ENCODE data around the gene GPR176.

Gene GPR176

GRCh38 chr15:39786447-39787056 lies 133.5 kb downstream of the GPR176 start:
- peak; percentile 62 for TF ChIP-seq CTCF (IDR thresholded peaks at IDR 0.05; ENCODE audit: low read depth, low read length, missing control alignments)
- Histone ChIP-seq H3K27ac (no peak overlapping the region), H3K36me3 (replicated peaks) (no peaks in the 10 kb centered on the region), H3K4me3 (ENCODE audit: low read depth, low read length) (no peak overlapping the region), H3K27me3 (replicated peaks) (no peaks in the 10 kb centered on the region)
- no peak for DNase-seq
- in situ Hi-C loops (cut with HindIII; ENCODE audit: low pct_ligation_motif_present, low sequenced_read_pairs) = no loop called here

GRCh38 chr15:39785841-39786240 lies 134.2 kb downstream of the GPR176 start:
- no peak for DNase-seq
- Histone ChIP-seq H3K36me3 (replicated peaks) (no peaks in the 10 kb centered on the region), H3K27ac (no peak overlapping the region), H3K27me3 (replicated peaks) (no peaks in the 10 kb centered on the region), H3K4me3 (ENCODE audit: low read depth, low read length) (no peak overlapping the region)
- in situ Hi-C loops (cut with HindIII; ENCODE audit: low pct_ligation_motif_present, low sequenced_read_pairs) = no loop called here
- TF ChIP-seq CTCF (IDR thresholded peaks at IDR 0.05; ENCODE audit: low read depth, low read length, missing control alignments) = no peak

- TF ChIP-seq CTCF (IDR thresholded peaks at IDR 0.05; ENCODE audit: low read depth, low read length, missing control alignments) = no peak
- DNase-seq = no peak
- Histone ChIP-seq H3K27ac (no peak overlapping the region), H3K4me3 (ENCODE audit: low read depth, low read length) (no peak overlapping the region), H3K36me3 (replicated peaks) (no peaks in the 10 kb centered on the region), H3K27me3 (replicated peaks) (no peaks in the 10 kb centered on the region)
- in situ Hi-C loops (cut with HindIII; ENCODE audit: low pct_ligation_motif_present, low sequenced_read_pairs) = no loop called here
Observed at GRCh38 chr15:39785139-39785538, 134.9 kb downstream of the GPR176 start.

- no peaks in the 10 kb centered on the region for H3K36me3 ChIP-seq (replicated peaks)
- TF ChIP-seq CTCF (IDR thresholded peaks at IDR 0.05; ENCODE audit: low read depth, low read length, missing control alignments) = no peak
- H3K4me3 ChIP-seq (ENCODE audit: low read depth, low read length) = no peak overlapping the region
- H3K27me3 ChIP-seq (replicated peaks) = no peaks in the 10 kb centered on the region
- in situ Hi-C loops (cut with HindIII; ENCODE audit: low pct_ligation_motif_present, low sequenced_read_pairs) = no loop called here
- DNase-seq = no peak
- H3K27ac ChIP-seq = no peak overlapping the region
Observed at GRCh38 chr15:39784638-39785037, 135.4 kb downstream of the GPR176 start.

GRCh38 chr15:39784125-39784524 lies 135.9 kb downstream of the GPR176 start:
- no peak overlapping the region for H3K27ac ChIP-seq
- in situ Hi-C loops (cut with HindIII; ENCODE audit: low pct_ligation_motif_present, low sequenced_read_pairs) = no loop called here
- peak; percentile 28 for DNase-seq
- H3K27me3 ChIP-seq (replicated peaks) = no peaks in the 10 kb centered on the region
- no peak for TF ChIP-seq CTCF (IDR thresholded peaks at IDR 0.05; ENCODE audit: low read depth, low read length, missing control alignments)
- no peaks in the 10 kb centered on the region for H3K36me3 ChIP-seq (replicated peaks)
- no peak overlapping the region for H3K4me3 ChIP-seq (ENCODE audit: low read depth, low read length)

- in situ Hi-C loops (cut with HindIII; ENCODE audit: low pct_ligation_motif_present, low sequenced_read_pairs) = no loop called here
- TF ChIP-seq CTCF (IDR thresholded peaks at IDR 0.05; ENCODE audit: low read depth, low read length, missing control alignments) = no peak
- no peaks in the 10 kb centered on the region for H3K27me3 ChIP-seq (replicated peaks)
- no peaks in the 10 kb centered on the region for H3K36me3 ChIP-seq (replicated peaks)
- peak overlapping the region; percentile 58 for H3K27ac ChIP-seq
- peak overlapping the region; percentile 80 for H3K4me3 ChIP-seq (ENCODE audit: low read depth, low read length)
- DNase-seq = no peak
Observed at GRCh38 chr15:39783244-39783820, 136.7 kb downstream of the GPR176 start.

All from brain microvascular endothelial cell (primary cell).